H1 (cell line): ENCODE results near the gene SSC5D. TPM values are rescaled to one million over a fixed set of nuclear protein-coding genes. Genes with fewer than 3 reads are reported as not detected.

ENCODE experiments used
- ASH2L ChIP-seq: fragments of 200-600, 300-600 bp; sonication (generic); IDR thresholded peaks from one replicate; pipeline ENCODE4 v1.7.1; 2017; ENCODE audit warnings: low read length
- BCL11A ChIP-seq, 2 experiments: IDR thresholded peaks; one replicate each; pipeline ENCODE4 v1.6.1; 2011; ENCODE audit warnings: low read depth in 2 of 2, low read length in 2 of 2, mild to moderate bottlenecking in 2 of 2
- CREB1 ChIP-seq: IDR thresholded peaks from 2 replicates; pipeline ENCODE4 v1.6.1; 2012; ENCODE audit warnings: inconsistent platforms
- CTBP2 ChIP-seq: IDR thresholded peaks from 2 replicates; pipeline ENCODE4 v1.7.0; 2011; ENCODE audit warnings: borderline replicate concordance, mild to moderate bottlenecking, moderate library complexity, mixed read lengths, low read length; ENCODE audit not compliant: insufficient read depth, insufficient read length
- EP300 ChIP-seq, 2 experiments: IDR thresholded peaks; 1 replicate in 1 of 2; 2 replicates in 1 of 2; pipeline ENCODE4 v1.6.1; 2011 to 2012; ENCODE audit warnings: low read depth in 2 of 2, low read length in 2 of 2, mild to moderate bottlenecking in 2 of 2, borderline replicate concordance in 1 of 2, inconsistent platforms in 1 of 2, moderate library complexity in 1 of 2
- HDAC6 ChIP-seq: IDR thresholded peaks from one replicate; pipeline ENCODE4 v1.7.1; 2012; ENCODE audit warnings: low read depth, mild to moderate bottlenecking, inconsistent platforms, low read length, moderate library complexity
- JUN ChIP-seq: IDR thresholded peaks from 2 replicates; pipeline ENCODE4 v1.6.1; 2011; ENCODE audit warnings: low read depth, mild to moderate bottlenecking, improper control_type of control experiment, low read length
- NRF1 ChIP-seq: IDR thresholded peaks from 2 replicates; pipeline ENCODE4 v1.6.1; 2011; ENCODE audit warnings: mild to moderate bottlenecking, low read depth, low read length, improper control_type of control experiment
- POLR2A ChIP-seq, 2 experiments: IDR thresholded peaks; 1 replicate in 1 of 2; 2 replicates in 1 of 2; pipeline ENCODE4 v1.6.1; 2011; ENCODE audit warnings: low read depth in 2 of 2, low read length in 2 of 2, mild to moderate bottlenecking in 2 of 2; ENCODE audit errors: control extremely low read depth in 1 of 2
- POLR2AphosphoS5 ChIP-seq: IDR thresholded peaks from 2 replicates; pipeline ENCODE4 v1.6.1; 2011; ENCODE audit warnings: low read depth, low read length
- RNF2 ChIP-seq: fragments of 200-900, 300-1000 bp; sonication (generic); IDR thresholded peaks from 2 replicates; pipeline ENCODE4 v1.7.1; 2016; ENCODE audit warnings: borderline replicate concordance, low read depth, mild to moderate bottlenecking, antibody characterized with exemption, low read length; ENCODE audit not compliant: poor library complexity, severe bottlenecking; ENCODE audit errors: missing control alignments
- SAP30 ChIP-seq: fragments of 300-600 bp; sonication (generic); IDR thresholded peaks from 2 replicates; pipeline ENCODE4 v1.7.1; 2012; ENCODE audit warnings: low read length, moderate library complexity, mild to moderate bottlenecking, inconsistent platforms; ENCODE audit not compliant: insufficient read depth, insufficient replicate concordance
- SIRT6 ChIP-seq: IDR thresholded peaks from one replicate; pipeline ENCODE4 v1.7.1; 2012; ENCODE audit warnings: low read length, inconsistent platforms
- SIX5 ChIP-seq: IDR thresholded peaks from 2 replicates; pipeline ENCODE4 v1.6.1; 2011; ENCODE audit warnings: mild to moderate bottlenecking, low read depth, low read length
- SP1 ChIP-seq: IDR thresholded peaks from 2 replicates; pipeline ENCODE4 v1.6.1; 2011; ENCODE audit warnings: low read depth, low read length
- SP2 ChIP-seq: IDR thresholded peaks from 2 replicates; pipeline ENCODE4 v1.6.1; 2012; ENCODE audit warnings: mild to moderate bottlenecking, low read length, inconsistent platforms
- SP4 ChIP-seq: IDR thresholded peaks from 2 replicates; pipeline ENCODE4 v1.6.1; 2012; ENCODE audit warnings: low read length, inconsistent platforms
- SUZ12 ChIP-seq: fragments of 200-600 bp; sonication (generic); IDR thresholded peaks from 2 replicates; pipeline ENCODE4 v1.6.1; 2012; ENCODE audit warnings: mild to moderate bottlenecking, inconsistent platforms, low read length, moderate library complexity, mixed read lengths
- TAF1 ChIP-seq: IDR thresholded peaks from 2 replicates; pipeline ENCODE4 v1.6.1; 2011; ENCODE audit warnings: mild to moderate bottlenecking, low read depth, low read length
- TEAD4 ChIP-seq: IDR thresholded peaks from 2 replicates; pipeline ENCODE4 v1.6.1; 2012; ENCODE audit warnings: low read depth, low read length, inconsistent platforms, mixed read lengths
- USF2 ChIP-seq: IDR thresholded peaks from 2 replicates; pipeline ENCODE4 v1.6.1; 2011; ENCODE audit warnings: low read length, improper control_type of control experiment
- polyA plus RNA-seq, 7 experiments: library from polyadenylated mRNA; depleted of rRNA in 3 of 7; stranded (reverse) in 5 of 7; unstranded in 2 of 7; fragments of >200 nt in 5 of 7; fragments of 200-250 nt in 2 of 7; gene quantifications; 1 replicate in 5 of 7; 2 replicates in 1 of 7; 4 replicates in 1 of 7; pipeline versions ENCODE4 v1.2.1 to v1.2.3, GENCODE V29; 2011 to 2013; ENCODE audit warnings: missing spikeins in 2 of 7, mixed read lengths in 2 of 7
- total RNA-seq: library from RNA; stranded (reverse); fragmentation: NEBNext Ultra II Directional; extraction: Animal tissue kit (Norgen Biotek cat#: 25700); gene quantifications from 2 replicates; pipeline ENCODE4 v1.2.1, GENCODE V29; 2021

Gene SSC5D
- total and polyA plus RNA-seq, 2 of the 8 experiments (the other 6 are each of a cell fraction or from before 2014, with no cell fraction given) = 0.39 to 1.7 TPM

- TF ChIP-seq SIX5 = no peak
- TF ChIP-seq SIRT6 = no peak
- TF ChIP-seq CTBP2 = no peak
- no peak for TF ChIP-seq SP2
- no peak for TF ChIP-seq CREB1
- TF ChIP-seq TAF1 = no peak
- no peak for TF ChIP-seq SAP30
- TF ChIP-seq USF2 = no peak
- TF ChIP-seq ASH2L = peak; percentile 20
- no peak for TF ChIP-seq POLR2A (IDR thresholded peaks at IDR 0.05; ENCODE audit: control extremely low read depth in 1 of 2, low read depth in 2 of 2, low read length in 2 of 2)
- TF ChIP-seq NRF1 = no peak
- TF ChIP-seq EP300 (IDR thresholded peaks at IDR 0.05; ENCODE audit: borderline replicate concordance in 1 of 2, low read depth in 2 of 2, low read length in 2 of 2) = no peak
- TF ChIP-seq BCL11A (IDR thresholded peaks at IDR 0.05; ENCODE audit: low read depth in 2 of 2, low read length in 2 of 2) = no peak
- no peak for TF ChIP-seq JUN
- TF ChIP-seq SP1 = no peak; the same call in 1 of the 2 replicates
- peak; percentile 62; the same call in 1 of the 2 replicates for TF ChIP-seq SUZ12
- no peak for TF ChIP-seq SP4
- TF ChIP-seq HDAC6 = no peak
- TF ChIP-seq POLR2AphosphoS5 = no peak
- TF ChIP-seq TEAD4 = no peak
- TF ChIP-seq RNF2 = peak; percentile 53
- TF ChIP-seq, all 59 proteins: peak for 8
Measured at GRCh38 chr19:55441692-55442321, 46.4 kb upstream of the SSC5D start (continued).
